Measurements from ENCODE around the gene RPRD1A.

DNA sequence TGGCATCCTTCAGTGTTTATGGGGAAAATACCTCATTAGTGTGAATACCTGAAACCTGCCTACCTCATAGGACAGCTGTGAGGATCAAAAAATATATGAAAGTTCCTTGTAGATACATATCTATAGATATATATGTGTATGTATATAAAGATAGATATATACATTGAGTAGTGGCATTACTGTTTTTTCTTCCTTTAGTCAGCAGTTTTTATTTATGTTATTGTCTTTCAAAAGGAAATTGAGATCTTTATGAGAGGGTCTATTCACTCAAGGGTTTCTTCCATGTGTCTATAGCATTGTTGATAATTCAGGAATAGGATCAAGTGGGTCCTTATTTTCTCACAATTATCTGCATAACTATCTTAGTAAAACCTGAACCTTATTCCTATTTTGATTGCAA is 88.2 kb downstream of the RPRD1A start:
- TF ChIP-seq POLR2A (IDR thresholded peaks at IDR 0.05) (no peak), CTCF (IDR thresholded peaks at IDR 0.05) (no peak), POLR2AphosphoS5 (IDR thresholded peaks at IDR 0.05) (no peak), EP300 (IDR thresholded peaks at IDR 0.05) (no peak)

Measured in sigmoid colon (tissue), 4 donors.